NCI-H748 treated with DMSO at 0.1 percent for 48 hours (cell line): Measurements from ENCODE around the gene OPALIN.

ENCODE experiments used
- DNase-seq: peaks from one replicate; lab custom pipeline; 2025; lab: John Stamatoyannopoulos, UW

Gene OPALIN

GRCh38 chr10:96374004-96374403 is 15.2 kb upstream of the OPALIN start:
- DNase-seq: no peak

- DNase-seq: no peak
These were observed 12.6 kb upstream of the OPALIN start for GRCh38 chr10:96371356-96371755.

DNA sequence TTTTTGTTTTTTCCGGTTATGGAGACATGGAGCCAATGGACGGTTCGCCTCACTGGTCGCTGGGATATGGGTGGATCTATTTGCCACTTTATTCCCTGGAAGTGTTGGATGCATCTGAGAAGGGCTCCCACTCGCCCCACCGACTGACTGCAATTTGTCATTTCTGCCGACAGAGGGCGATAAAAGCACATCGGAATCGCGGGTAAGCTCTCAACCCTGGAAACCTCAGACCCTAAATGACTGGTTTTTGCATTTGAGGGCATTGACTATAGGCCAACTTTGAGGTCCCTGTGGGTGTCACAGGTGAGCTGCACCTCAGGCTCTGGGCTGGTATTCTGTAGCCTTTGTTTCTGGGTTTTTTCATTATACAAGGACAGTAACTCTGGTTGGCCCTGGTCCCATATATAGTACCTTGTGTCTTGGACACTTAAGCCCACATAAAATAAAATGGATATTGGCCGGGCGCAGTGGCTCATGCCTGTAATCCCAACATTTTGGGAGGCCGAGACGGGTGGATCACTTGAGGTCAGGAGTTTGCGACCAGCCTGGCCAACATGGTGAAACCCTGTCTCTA is 11.9 kb upstream of the OPALIN start:
- peak; percentile 10 for DNase-seq

DNA sequence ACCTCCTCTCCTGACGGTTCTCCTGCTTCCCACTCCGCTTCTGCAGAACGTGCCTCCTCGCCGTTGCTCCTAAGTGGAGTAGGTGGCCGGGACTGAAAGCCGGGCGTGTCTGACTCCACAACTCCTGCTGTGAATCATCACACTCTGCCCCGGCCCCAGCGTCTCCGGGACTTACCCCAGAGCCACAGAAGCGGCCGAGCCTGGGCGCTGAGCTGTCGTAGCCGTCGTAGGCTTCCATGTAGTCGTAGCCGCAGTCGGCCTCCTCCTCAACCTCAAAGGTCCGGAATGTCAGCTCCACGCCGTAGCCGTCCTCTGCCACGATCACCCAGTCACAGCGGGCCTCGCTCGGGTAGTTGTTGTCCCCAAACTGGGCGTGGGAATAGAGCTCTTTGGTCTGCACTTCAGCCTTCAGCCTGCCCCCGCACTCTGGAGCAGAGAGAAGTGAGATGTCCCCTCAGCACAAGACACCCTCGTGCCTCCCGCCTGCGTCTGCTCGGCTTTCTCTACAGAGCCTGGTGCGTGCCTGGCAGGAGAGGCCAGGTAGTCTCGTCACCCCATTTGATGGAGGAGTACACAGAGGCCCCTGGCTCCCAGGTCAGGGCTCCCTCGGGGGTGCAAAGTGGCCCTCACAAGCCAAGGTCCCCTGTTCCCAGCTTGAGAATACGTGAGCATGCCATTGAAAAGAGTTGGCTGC is 11.2 kb upstream of the OPALIN start:
- DNase-seq: no peak

- no peak for DNase-seq
These were observed 10.2 kb upstream of the OPALIN start for GRCh38 chr10:96368971-96369370.

GRCh38 chr10:96367470-96367869 is 8.7 kb upstream of the OPALIN start:
- no peak for DNase-seq

DNA sequence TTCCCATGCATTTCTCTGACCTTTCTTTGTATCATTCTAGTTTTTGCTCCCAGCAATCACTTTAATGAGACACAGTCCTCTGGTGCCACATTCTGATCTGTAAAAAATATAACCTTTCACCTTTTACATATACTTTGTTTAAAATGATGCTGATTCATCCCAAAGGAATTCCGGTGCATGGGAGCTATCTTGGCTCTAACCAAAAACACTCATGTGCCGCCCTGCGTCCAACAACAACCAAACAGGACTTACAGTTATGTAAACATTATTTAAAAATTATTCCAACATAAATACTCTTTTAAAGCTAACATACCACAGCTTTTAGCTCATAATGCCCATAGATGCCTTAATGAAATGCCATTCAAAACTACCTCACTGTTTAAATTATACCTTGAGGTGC is 7.7 kb upstream of the OPALIN start:
- DNase-seq: no peak

DNA sequence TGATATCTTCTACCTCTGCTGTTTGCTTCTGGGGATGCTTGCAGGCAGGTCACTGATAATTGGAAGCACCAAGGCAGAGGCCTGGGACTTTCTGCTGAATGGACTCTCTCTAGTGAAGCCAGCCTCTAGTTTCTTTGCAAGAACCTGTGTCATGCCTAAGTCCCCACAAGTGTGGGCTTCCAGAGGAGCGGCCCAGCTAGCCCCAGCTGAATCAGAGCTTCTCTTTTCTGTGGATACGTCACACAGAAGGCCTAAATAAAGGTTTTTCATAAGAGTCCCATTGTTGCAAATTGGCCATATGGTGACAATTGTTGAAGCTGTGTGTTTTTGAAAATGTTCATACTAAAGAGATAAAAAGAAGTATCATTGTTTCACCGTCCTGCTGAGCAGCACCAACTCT is 6.8 kb upstream of the OPALIN start:
- no peak for DNase-seq

- DNase-seq: no peak
These were observed 2.0 kb upstream of the OPALIN start for GRCh38 chr10:96360766-96361165.

DNA sequence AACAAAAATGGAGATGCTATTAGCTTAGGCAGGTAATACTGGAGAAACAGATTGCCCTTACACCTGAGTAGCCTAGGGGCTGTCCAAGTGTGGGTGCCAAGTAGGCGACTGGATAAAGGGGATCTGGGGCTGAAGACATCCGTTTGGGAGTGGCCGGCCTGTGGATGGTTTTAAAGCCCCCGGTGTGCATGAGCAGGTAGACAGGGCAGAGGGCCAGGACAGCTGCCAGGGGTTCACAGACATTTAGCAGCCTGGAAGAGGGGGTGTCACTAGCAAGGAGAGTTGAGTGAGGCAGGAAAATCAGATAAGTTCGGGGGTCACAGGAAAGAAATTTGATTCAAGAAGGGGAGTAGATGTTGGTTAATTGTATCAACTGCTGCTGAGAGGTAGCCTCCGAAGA is 1.5 kb upstream of the OPALIN start:
- no peak for DNase-seq

DNA sequence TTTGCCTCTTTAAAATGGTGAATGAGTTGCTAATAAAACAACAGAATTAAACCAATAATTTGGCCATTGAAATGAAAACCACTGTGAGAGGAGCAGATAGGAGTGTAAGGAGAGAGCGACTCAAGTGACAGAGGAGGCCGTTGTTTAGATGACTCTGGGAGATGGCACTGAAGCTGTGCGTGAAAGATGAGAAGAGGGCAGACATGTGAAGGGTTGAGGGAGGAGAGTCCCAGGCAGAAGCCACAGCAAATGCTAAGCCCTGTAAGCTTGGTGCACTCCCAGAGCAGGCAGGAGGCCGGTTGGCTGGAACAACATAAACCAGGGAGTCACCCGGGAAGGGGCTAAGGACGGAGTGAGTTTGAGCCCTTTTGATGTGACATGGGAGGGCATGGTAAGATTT is 814 bp upstream of the OPALIN start:
- no peak for DNase-seq

GRCh38 chr10:96357038-96357620 is 1.7 kb downstream of the OPALIN start:
- DNase-seq: no peak

GRCh38 chr10:96352582-96352981 is 6.2 kb downstream of the OPALIN start:
- no peak for DNase-seq

- DNase-seq: no peak
These were observed 6.8 kb downstream of the OPALIN start for GRCh38 chr10:96352027-96352426.

DNA sequence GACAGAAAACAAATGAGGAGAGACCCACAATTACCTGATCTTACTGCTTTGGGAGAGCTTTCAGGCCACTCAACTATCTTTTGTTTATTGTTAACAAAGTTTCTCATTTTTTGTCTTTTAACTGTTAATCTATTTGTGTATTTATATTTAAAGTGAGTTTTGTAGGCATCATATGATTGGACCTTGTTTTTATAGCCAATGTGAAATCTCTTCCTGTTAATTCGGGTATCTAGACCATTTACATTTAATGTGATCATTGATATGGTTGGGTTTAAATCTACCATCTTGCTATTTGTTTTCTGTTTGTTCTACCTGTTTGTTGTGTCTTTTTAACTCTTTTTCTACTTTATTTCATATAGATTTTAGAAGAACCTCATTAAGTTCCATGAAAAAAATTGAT is 12.5 kb downstream of the OPALIN start:
- DNase-seq: no peak

- DNase-seq: no peak
These were observed 13.6 kb downstream of the OPALIN start for GRCh38 chr10:96345222-96345621.

- DNase-seq: no peak
These were observed 14.6 kb downstream of the OPALIN start for GRCh38 chr10:96344178-96344577.

DNA sequence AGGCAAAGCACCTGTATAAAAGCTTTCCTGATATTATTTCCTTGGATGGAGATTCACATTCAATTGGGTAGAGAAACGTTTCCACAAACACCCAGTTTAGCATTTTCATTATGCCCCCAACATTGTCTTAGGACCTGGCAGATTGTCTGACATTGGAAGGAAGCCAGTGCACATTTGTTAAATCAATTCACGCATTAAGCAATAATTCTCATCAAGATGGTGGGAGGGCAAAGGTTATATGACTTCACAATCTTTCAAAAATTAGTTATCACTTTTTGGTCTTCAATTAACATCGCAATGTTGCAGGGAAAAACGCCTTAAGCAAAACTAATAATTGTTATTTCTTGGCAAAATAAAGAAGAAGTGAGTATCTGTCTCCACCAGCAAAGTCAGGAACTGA is 16.4 kb downstream of the OPALIN start:
- DNase-seq: no peak

- no peak for DNase-seq
These were observed 17.3 kb downstream of the OPALIN start for GRCh38 chr10:96341219-96342182.

DNA sequence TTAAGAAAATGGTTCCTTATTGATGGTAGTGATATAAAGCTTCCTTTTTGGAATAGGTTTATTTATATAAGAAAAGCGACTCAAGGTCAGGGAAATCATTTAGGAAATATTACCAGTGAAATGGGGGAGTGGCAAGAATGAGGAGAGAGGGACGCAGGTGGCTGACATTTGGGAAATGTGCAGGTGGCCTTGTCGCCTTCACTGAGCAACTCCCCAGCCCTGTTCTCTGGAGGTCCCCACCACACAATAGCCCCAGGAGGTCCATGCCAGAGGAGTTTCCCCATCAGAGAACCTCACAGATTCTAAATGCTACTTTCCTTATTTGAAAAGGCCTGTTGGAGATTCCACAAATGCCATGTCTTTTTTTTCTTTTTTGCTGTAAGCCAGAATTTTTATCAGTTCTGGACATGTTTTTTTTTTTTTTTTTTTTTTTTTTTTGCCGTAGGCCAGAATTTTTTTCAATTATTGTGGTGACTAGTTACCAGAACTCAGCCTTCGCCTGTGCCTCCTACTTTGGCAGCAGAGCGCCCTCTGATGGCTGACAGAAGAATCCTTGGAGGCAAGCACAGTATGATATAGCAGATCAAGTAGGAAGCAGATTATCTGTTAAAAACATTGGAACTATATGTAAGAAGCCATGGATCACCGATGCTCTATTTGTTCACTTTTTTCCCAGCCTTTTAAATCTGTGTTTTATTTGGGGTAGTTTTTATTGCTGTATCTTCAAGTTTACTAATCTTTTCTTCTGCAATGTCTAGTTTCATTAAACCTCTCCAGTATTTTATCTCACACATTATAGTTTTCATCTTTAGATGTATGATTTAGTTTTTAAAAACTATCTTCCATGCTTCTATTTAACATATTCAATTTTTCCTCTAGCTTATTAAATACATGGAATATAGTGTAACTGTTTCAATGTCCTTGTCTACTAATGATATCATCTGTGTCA is 18.6 kb downstream of the OPALIN start:
- DNase-seq: peak; percentile 11

GRCh38 chr10:96339383-96339782 is 19.4 kb downstream of the OPALIN start:
- DNase-seq: no peak
